Dendritic cell treated with granulocyte-macrophage colony-stimulating factor and Interleukin-4, amounts not matched to agents 40 ng/mL and 50 ng/mL, for 4 days (primary cell): ENCODE results near the gene GOLGB1.

Experiments
- H3K27ac Mint-ChIP-seq: one replicate; pipeline ENCODE4 v1.8.0; 2022; ENCODE audit warnings: mild to moderate bottlenecking, mixed read lengths
- H3K27me3 Mint-ChIP-seq: one replicate; pipeline ENCODE4 v1.8.0; 2022; ENCODE audit warnings: mild to moderate bottlenecking, mixed read lengths
- H3K36me3 Mint-ChIP-seq: one replicate; pipeline ENCODE4 v1.8.0; 2022; ENCODE audit warnings: low read depth, mixed read lengths
- H3K4me1 Mint-ChIP-seq: one replicate; pipeline ENCODE4 v1.8.0; 2022; ENCODE audit warnings: low read depth, mixed read lengths
- H3K4me3 Mint-ChIP-seq: one replicate; pipeline ENCODE4 v1.8.0; 2022; ENCODE audit warnings: mild to moderate bottlenecking, moderate library complexity, mixed read lengths
- H3K9me3 Mint-ChIP-seq: one replicate; pipeline ENCODE4 v1.8.0; 2022; ENCODE audit warnings: mixed read lengths
- intact Hi-C: fragments of 100-400 bp; cut with micrococcal nuclease; formaldehyde crosslinking; loops from one replicate; pipeline ENCODE4 v1.15.0; 2022

Gene GOLGB1

GRCh38 chr3:121724130-121724529 lies 25.4 kb downstream of the GOLGB1 start:
- intact Hi-C loops: loop anchor here (10.0 kb wide), 1 partner anchor 61 kb away; no protein-coding TSS in a partner anchor
- Mint-ChIP-seq H3K4me1 (peaks cover 11% of the 10 kb centered on the region), H3K4me3 (no peak overlapping the region), H3K27me3 (no peaks in the 10 kb centered on the region), H3K36me3 (peaks cover 95% of the 10 kb centered on the region), H3K9me3 (no peaks in the 10 kb centered on the region), H3K27ac (peak overlapping the region; percentile 75)

GRCh38 chr3:121723485-121723884 lies 26.1 kb downstream of the GOLGB1 start:
- Mint-ChIP-seq H3K4me1 (peaks cover 11% of the 10 kb centered on the region), H3K9me3 (no peaks in the 10 kb centered on the region), H3K27me3 (no peaks in the 10 kb centered on the region), H3K27ac (no peak overlapping the region), H3K36me3 (peaks cover 95% of the 10 kb centered on the region), H3K4me3 (no peak overlapping the region)
- intact Hi-C loops: loop anchor here (10.0 kb wide), 1 partner anchor 61 kb away; no protein-coding TSS in a partner anchor

GRCh38 chr3:121722411-121722810 lies 27.1 kb downstream of the GOLGB1 start:
- intact Hi-C loops: loop anchor here (10.0 kb wide), 1 partner anchor 62 kb away; no protein-coding TSS in a partner anchor
- Mint-ChIP-seq H3K36me3 (peaks cover 95% of the 10 kb centered on the region), H3K9me3 (no peaks in the 10 kb centered on the region), H3K4me3 (no peak overlapping the region), H3K27ac (no peak overlapping the region), H3K4me1 (peaks cover 11% of the 10 kb centered on the region), H3K27me3 (no peaks in the 10 kb centered on the region)

- intact Hi-C loops: loop anchor here (10.0 kb wide), 1 partner anchor 65 kb away; no protein-coding TSS in a partner anchor
- no peak overlapping the region for H3K27ac Mint-ChIP-seq
- H3K27me3 Mint-ChIP-seq: no peaks in the 10 kb centered on the region
- H3K4me3 Mint-ChIP-seq: no peak overlapping the region
- H3K36me3 Mint-ChIP-seq: peaks cover 92% of the 10 kb centered on the region
- H3K4me1 Mint-ChIP-seq: peaks cover 11% of the 10 kb centered on the region
- no peaks in the 10 kb centered on the region for H3K9me3 Mint-ChIP-seq
Measured at GRCh38 chr3:121720163-121720562, 29.4 kb downstream of the GOLGB1 start.

GRCh38 chr3:121719423-121719822 lies 30.1 kb downstream of the GOLGB1 start:
- Mint-ChIP-seq H3K4me1 (peaks cover 9% of the 10 kb centered on the region), H3K27me3 (no peaks in the 10 kb centered on the region), H3K27ac (no peak overlapping the region), H3K9me3 (no peaks in the 10 kb centered on the region), H3K36me3 (peaks cover 85% of the 10 kb centered on the region), H3K4me3 (no peak overlapping the region)
- intact Hi-C loops: no loop called here

- no peak overlapping the region for H3K4me3 Mint-ChIP-seq
- H3K9me3 Mint-ChIP-seq: no peaks in the 10 kb centered on the region
- no peaks in the 10 kb centered on the region for H3K4me1 Mint-ChIP-seq
- H3K27me3 Mint-ChIP-seq: no peaks in the 10 kb centered on the region
- no peak overlapping the region for H3K27ac Mint-ChIP-seq
- intact Hi-C loops: no loop called here
- peaks cover 83% of the 10 kb centered on the region for H3K36me3 Mint-ChIP-seq
Measured at GRCh38 chr3:121718205-121718846, 31.2 kb downstream of the GOLGB1 start.

- Mint-ChIP-seq H3K9me3 (no peaks in the 10 kb centered on the region), H3K27ac (no peak overlapping the region)
Measured at GRCh38 chr3:121710347-121710746, 39.2 kb downstream of the GOLGB1 start.

GRCh38 chr3:121707531-121708273 lies 41.8 kb downstream of the GOLGB1 start:
- peaks cover 79% of the 10 kb centered on the region for H3K36me3 Mint-ChIP-seq
- H3K4me3 Mint-ChIP-seq: no peak overlapping the region
- no peaks in the 10 kb centered on the region for H3K4me1 Mint-ChIP-seq
- intact Hi-C loops: no loop called here
- H3K27me3 Mint-ChIP-seq: no peaks in the 10 kb centered on the region
- no peak overlapping the region for H3K27ac Mint-ChIP-seq
- peaks cover 7% of the 10 kb centered on the region for H3K9me3 Mint-ChIP-seq

More at GRCh38 chr3:121710347-121710746, 39.2 kb downstream of the GOLGB1 start:
- no peak overlapping the region for H3K4me3 Mint-ChIP-seq
- H3K4me1 Mint-ChIP-seq: no peaks in the 10 kb centered on the region
- peaks cover 74% of the 10 kb centered on the region for H3K36me3 Mint-ChIP-seq
- no peaks in the 10 kb centered on the region for H3K27me3 Mint-ChIP-seq
- intact Hi-C loops: no loop called here

GRCh38 chr3:121705541-121705940 lies 44.0 kb downstream of the GOLGB1 start:
- intact Hi-C loops: no loop called here
- no peak overlapping the region for H3K4me3 Mint-ChIP-seq
- H3K9me3 Mint-ChIP-seq: peaks cover 7% of the 10 kb centered on the region
- H3K4me1 Mint-ChIP-seq: no peaks in the 10 kb centered on the region
- H3K27ac Mint-ChIP-seq: no peak overlapping the region
- no peaks in the 10 kb centered on the region for H3K27me3 Mint-ChIP-seq
- H3K36me3 Mint-ChIP-seq: peaks cover 90% of the 10 kb centered on the region

GRCh38 chr3:121703973-121704372 lies 45.6 kb downstream of the GOLGB1 start:
- intact Hi-C loops: no loop called here

GRCh38 chr3:121698901-121699300 lies 50.6 kb downstream of the GOLGB1 start:
- no peak overlapping the region for H3K4me3 Mint-ChIP-seq
- H3K27me3 Mint-ChIP-seq: no peaks in the 10 kb centered on the region
- peaks cover 36% of the 10 kb centered on the region for H3K36me3 Mint-ChIP-seq
- H3K27ac Mint-ChIP-seq: no peak overlapping the region
- peaks cover 3% of the 10 kb centered on the region for H3K9me3 Mint-ChIP-seq
- intact Hi-C loops: no loop called here
- H3K4me1 Mint-ChIP-seq: no peaks in the 10 kb centered on the region

More at GRCh38 chr3:121703973-121704372, 45.6 kb downstream of the GOLGB1 start:
- Mint-ChIP-seq H3K27ac (no peak overlapping the region), H3K4me1 (no peaks in the 10 kb centered on the region), H3K4me3 (no peak overlapping the region), H3K27me3 (no peaks in the 10 kb centered on the region), H3K36me3 (peaks cover 85% of the 10 kb centered on the region), H3K9me3 (peaks cover 7% of the 10 kb centered on the region)

- Mint-ChIP-seq H3K4me3 (no peak overlapping the region), H3K27me3 (no peaks in the 10 kb centered on the region), H3K4me1 (no peaks in the 10 kb centered on the region), H3K27ac (no peak overlapping the region), H3K36me3 (peaks cover 32% of the 10 kb centered on the region), H3K9me3 (no peaks in the 10 kb centered on the region)
- intact Hi-C loops: no loop called here
Measured at GRCh38 chr3:121698476-121698875, 51.1 kb downstream of the GOLGB1 start.

GRCh38 chr3:121696186-121696585 lies 53.4 kb downstream of the GOLGB1 start:
- Mint-ChIP-seq H3K9me3 (no peaks in the 10 kb centered on the region), H3K4me3 (no peak overlapping the region), H3K36me3 (peaks cover 11% of the 10 kb centered on the region), H3K27ac (no peak overlapping the region), H3K27me3 (no peaks in the 10 kb centered on the region), H3K4me1 (peaks cover 4% of the 10 kb centered on the region)
- intact Hi-C loops: no loop called here

- Mint-ChIP-seq H3K27me3 (no peaks in the 10 kb centered on the region), H3K27ac (no peak overlapping the region), H3K9me3 (no peaks in the 10 kb centered on the region), H3K4me1 (peaks cover 11% of the 10 kb centered on the region), H3K4me3 (no peak overlapping the region), H3K36me3 (peaks cover 17% of the 10 kb centered on the region)
- intact Hi-C loops: no loop called here
Measured at GRCh38 chr3:121692010-121692699, 57.4 kb downstream of the GOLGB1 start.
